SK-N-SH (cell line): ENCODE results near the gene FRMPD1. TPM values are rescaled to one million over a fixed set of nuclear protein-coding genes. Genes with fewer than 3 reads are reported as not detected.

Experiments
- CTCF ChIA-PET: fragments of 300-600, 350-600 bp; formaldehyde crosslinking; extraction: SDS; loops from one replicate; lab custom pipeline; 2021; lab: Yijun Ruan, JAX
- POLR2A ChIA-PET: fragments of 350-600 bp; sonication (Branson Sonifier 250); formaldehyde crosslinking; extraction: SDS; loops from one replicate; lab custom pipeline; 2020; ENCODE audit warnings: antibody characterized with exemption, inconsistent platforms; lab: Yijun Ruan, JAX
- DNase-seq: peaks from one replicate; pipeline ENCODE4 v3.0.0; 2012
- H2AFZ ChIP-seq: fragments of 200-600 bp; sonication (generic); 2 replicates; pipeline ENCODE4 v1.8.1; 2016; ENCODE audit warnings: antibody characterized with exemption, mild to moderate bottlenecking, low read depth
- H3F3A ChIP-seq: fragments of 200-600 bp; sonication (generic); replicated peaks from 2 replicates; pipeline ENCODE3; 2016; ENCODE audit warnings: antibody characterized with exemption, mild to moderate bottlenecking; ENCODE audit not compliant: insufficient read depth
- H3K27ac ChIP-seq, 2 experiments: fragments of 200-500 bp in 1 of 2; fragments of 200-600 bp in 1 of 2; sonication (Bioruptor generic) in 1 of 2; sonication (generic), shearing (Covaris generic) in 1 of 2; 2 replicates each; pipeline versions ENCODE4 v1.5.1 to v1.6.1; 2014 to 2016; ENCODE audit warnings: low read depth in 2 of 2, inconsistent platforms in 1 of 2, low read length in 1 of 2, mild to moderate bottlenecking in 1 of 2, mixed read lengths in 1 of 2
- H3K27me3 ChIP-seq: fragments of 200-600 bp; sonication (generic), shearing (Covaris generic); 2 replicates; pipeline ENCODE4 v1.6.1; 2016; ENCODE audit warnings: mixed run types; ENCODE audit not compliant: insufficient read depth
- H3K36me3 ChIP-seq, 2 experiments: fragments of 200-500 bp in 1 of 2; fragments of 200-600 bp in 1 of 2; sonication (Bioruptor generic) in 1 of 2; sonication (generic) in 1 of 2; replicated peaks in 1 of 2; 2 replicates each; pipeline versions ENCODE3 to v1.5.1; 2014 to 2016; ENCODE audit warnings: low read length in 1 of 2, mild to moderate bottlenecking in 1 of 2; ENCODE audit not compliant: insufficient read depth in 2 of 2, control insufficient read depth in 1 of 2
- H3K4me1 ChIP-seq, 2 experiments: fragments of 200-500 bp in 1 of 2; fragments of 200-600 bp in 1 of 2; sonication (Bioruptor generic) in 1 of 2; sonication (generic), shearing (Covaris generic) in 1 of 2; 2 replicates each; pipeline versions ENCODE4 v1.5.1 to v1.6.1; 2014 to 2016; ENCODE audit warnings: low read depth in 1 of 2, low read length in 1 of 2, mixed run types in 1 of 2; ENCODE audit not compliant: insufficient read depth in 2 of 2, control insufficient read depth in 1 of 2
- H3K4me2 ChIP-seq: fragments of 200-600 bp; sonication (generic), shearing (Covaris generic); 2 replicates; pipeline ENCODE4 v1.6.1; 2017; ENCODE audit warnings: mixed run types
- H3K4me3 ChIP-seq, 2 experiments: fragments of 200-500 bp in 1 of 2; fragments of 200-600 bp in 1 of 2; sonication (Bioruptor generic) in 1 of 2; sonication (generic), shearing (Covaris generic) in 1 of 2; 2 replicates each; pipeline versions ENCODE4 v1.5.1 to v1.8.1; 2014 to 2016; ENCODE audit warnings: low read depth in 2 of 2, inconsistent platforms in 1 of 2, low read length in 1 of 2, mild to moderate bottlenecking in 1 of 2, mixed read lengths in 1 of 2, moderate library complexity in 1 of 2
- H3K79me2 ChIP-seq: fragments of 200-600 bp; sonication (generic); 2 replicates; pipeline ENCODE4 v1.8.1; 2017; ENCODE audit warnings: mild to moderate bottlenecking; ENCODE audit not compliant: insufficient read depth
- H3K9ac ChIP-seq: fragments of 200-600 bp; sonication (generic); 2 replicates; pipeline ENCODE4 v1.6.1; 2017; ENCODE audit warnings: mixed run types
- H3K9me2 ChIP-seq: fragments of 200-600 bp; sonication (generic); 2 replicates; pipeline ENCODE4 v1.6.1; 2017; ENCODE audit warnings: mixed run types
- H3K9me3 ChIP-seq: fragments of 200-600 bp; sonication (generic); 2 replicates; pipeline ENCODE4 v1.6.1; 2017; ENCODE audit warnings: mixed run types, mild to moderate bottlenecking, moderate library complexity
- H4K20me1 ChIP-seq: fragments of 200-600 bp; sonication (generic); 2 replicates; pipeline ENCODE4 v1.6.1; 2017; ENCODE audit warnings: mild to moderate bottlenecking, mixed run types; ENCODE audit not compliant: insufficient read depth
- ELF1 ChIP-seq: IDR thresholded peaks from 2 replicates; pipeline ENCODE4 v1.4.0; 2012
- EZH2phosphoT487 ChIP-seq: fragments of 200-600 bp; sonication (generic); IDR thresholded peaks from 2 replicates; pipeline ENCODE4 v1.6.1; 2017; ENCODE audit warnings: low read depth, mixed run types, mild to moderate bottlenecking, antibody characterized with exemption, moderate library complexity, borderline replicate concordance
- GATA2 ChIP-seq: sonication (generic); formaldehyde crosslinking; IDR thresholded peaks from 2 replicates; pipeline ENCODE4 v1.5.0; 2020; ENCODE audit warnings: mild to moderate bottlenecking, missing genetic modification reagents
- JUND ChIP-seq: IDR thresholded peaks from 2 replicates; pipeline ENCODE4 v1.4.0; 2012
- MEF2A ChIP-seq: IDR thresholded peaks from 2 replicates; pipeline ENCODE4 v1.4.0; 2012; ENCODE audit warnings: low read depth, borderline replicate concordance
- NFIC ChIP-seq: IDR thresholded peaks from 2 replicates; pipeline ENCODE4 v1.4.0; 2012; ENCODE audit warnings: borderline replicate concordance
- PBX3 ChIP-seq: IDR thresholded peaks from 2 replicates; pipeline ENCODE4; 2012
- POLR2AphosphoS5 ChIP-seq: IDR thresholded peaks from 2 replicates; pipeline ENCODE4 v1.6.1; 2012; ENCODE audit warnings: low read depth, low read length
- RAD21 ChIP-seq: IDR thresholded peaks from 2 replicates; pipeline ENCODE4 v1.6.1; 2012; ENCODE audit warnings: mild to moderate bottlenecking, low read length
- REST ChIP-seq: IDR thresholded peaks from 2 replicates; pipeline ENCODE4 v1.6.1; 2012; ENCODE audit warnings: mild to moderate bottlenecking, low read depth, low read length, moderate library complexity
- RXRA ChIP-seq: IDR thresholded peaks from 2 replicates; pipeline ENCODE4 v1.4.0; 2012; ENCODE audit warnings: low read depth, mild to moderate bottlenecking, borderline replicate concordance
- SMC3 ChIP-seq: IDR thresholded peaks from 2 replicates; pipeline ENCODE4 v1.6.1; 2012; ENCODE audit warnings: low read depth, low read length, improper control_type of control experiment
- USF1 ChIP-seq: IDR thresholded peaks from 2 replicates; pipeline ENCODE4 v1.4.0; 2012; ENCODE audit warnings: low read depth, borderline replicate concordance
- ZBTB33 ChIP-seq: IDR thresholded peaks from 2 replicates; pipeline ENCODE4 v1.4.0; 2012; ENCODE audit warnings: low read depth, borderline replicate concordance
- WGBS: methylation state at CpG from one replicate; pipeline ENCODE4 v1.1.6; 2017; ENCODE audit warnings: low lambda C conversion rate; 5-methylcytosine and 5-hydroxymethylcytosine counted together
- polyA plus RNA-seq, 3 experiments: library from polyadenylated mRNA; depleted of rRNA; stranded (reverse); fragments of >200 nt; gene quantifications; 2 replicates each; pipeline ENCODE4 v1.2.3, GENCODE V29; 2012

Gene FRMPD1
- polyA plus RNA-seq, 1 of the 3 experiments (the other 2 are of a cell fraction), result not detected

- TF ChIP-seq USF1 (peak; percentile 64; the same call in 1 of the 2 replicates), JUND (no peak), RAD21 (no peak), ZBTB33 (no peak), GATA2 (CRISPR knock-in tag) (no peak), SMC3 (no peak), RXRA (no peak), EZH2phosphoT487 (no peak), POLR2AphosphoS5 (peak; percentile 75)
Observed at GRCh38 chr9:37753489-37754190, 102.9 kb downstream of the FRMPD1 start, which contains the start of gene TRMT10B (continued).

GRCh38 chr9:37758747-37759146 is 108.0 kb downstream of the FRMPD1 start:
- CTCF ChIA-PET, result no interaction called here
- 0 out of 2 replicates have a peak, but pooled peaks cover 4% of the 10 kb centered on the region for H3K79me2 ChIP-seq
- peaks cover 5% of the 10 kb centered on the region for H3F3A ChIP-seq
- H3K4me2 ChIP-seq, result no peak overlapping the region
- H2AFZ ChIP-seq, result no peak overlapping the region
- DNase-seq, result no peak
- H3K9me2 ChIP-seq, result no peaks in the 10 kb centered on the region
- peaks cover 0 to 2% of the 10 kb centered on the region in 2 experiments; a peak in 1 of 4 replicates for H3K4me1 ChIP-seq
- no peak overlapping the region for H3K4me3 ChIP-seq
- no peak overlapping the region for H3K9ac ChIP-seq
- no peak for TF ChIP-seq PBX3
- no peak for TF ChIP-seq ELF1
- TF ChIP-seq REST, result no peak
- no peak for TF ChIP-seq USF1
- no peak for TF ChIP-seq NFIC
- no peak for TF ChIP-seq MEF2A
- no peaks in the 10 kb centered on the region for H3K27me3 ChIP-seq
- no peak overlapping the region for H3K27ac ChIP-seq
- POLR2A ChIA-PET, result interaction anchor here (1.2 kb wide), 1 partner anchor 15 kb away, joined by 4 read pairs; no protein-coding TSS in a partner anchor
- H4K20me1 ChIP-seq, result no peaks in the 10 kb centered on the region
- no peaks in the 10 kb centered on the region for H3K9me3 ChIP-seq
- peaks cover 0 to 4% of the 10 kb centered on the region in 2 experiments for H3K36me3 ChIP-seq
- 87% methylated on average over 3 of the region's 3 CpGs for WGBS
